NAMALWA (cell line): Measurements from ENCODE around the gene USP13.
A peak's percentile ranks its signal among the peaks of the same experiment; 100 is the strongest.
"Not testable (repeated sequence)": the region's sequence is repeated elsewhere in the genome, so short reads cannot be mapped to it uniquely, and the experiment has no call there.

ENCODE experiments used
- DNase-seq: peaks from one replicate; pipeline ENCODE4 v3.0.0-alpha.2; 2015; ENCODE audit warnings: low spot score

The USP13 gene

GRCh38 chr3:179652447-179653095, at the start of gene USP13:
TSS of gene USP13 (plus strand) at chr3:179653040. CDS start at chr3:179653226, 186 bp downstream.
- peak; percentile 93 for DNase-seq

DNA sequence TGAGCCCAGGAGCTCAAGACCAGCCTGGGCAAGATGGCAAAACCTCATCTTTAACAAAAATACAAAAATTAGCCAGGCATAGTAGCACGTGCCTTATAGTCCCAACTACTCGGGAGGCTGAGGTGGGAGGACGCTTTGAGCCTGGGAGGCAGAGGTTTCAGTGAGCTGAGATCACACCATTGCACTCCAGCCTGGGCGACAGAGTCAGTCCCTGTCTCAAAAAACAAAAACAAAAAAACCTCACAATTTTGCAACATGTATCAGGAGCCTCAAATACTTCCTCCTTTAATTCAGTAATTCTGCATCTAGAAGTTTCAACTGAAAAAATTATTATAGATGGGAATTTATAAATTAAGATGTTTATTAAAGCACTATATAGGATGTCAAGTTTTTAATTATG, 49.5 kb upstream of the USP13 start:
- DNase-seq, result no peak

GRCh38 chr3:179603831-179604230, 49.0 kb upstream of the USP13 start:
- DNase-seq, result no peak

DNA sequence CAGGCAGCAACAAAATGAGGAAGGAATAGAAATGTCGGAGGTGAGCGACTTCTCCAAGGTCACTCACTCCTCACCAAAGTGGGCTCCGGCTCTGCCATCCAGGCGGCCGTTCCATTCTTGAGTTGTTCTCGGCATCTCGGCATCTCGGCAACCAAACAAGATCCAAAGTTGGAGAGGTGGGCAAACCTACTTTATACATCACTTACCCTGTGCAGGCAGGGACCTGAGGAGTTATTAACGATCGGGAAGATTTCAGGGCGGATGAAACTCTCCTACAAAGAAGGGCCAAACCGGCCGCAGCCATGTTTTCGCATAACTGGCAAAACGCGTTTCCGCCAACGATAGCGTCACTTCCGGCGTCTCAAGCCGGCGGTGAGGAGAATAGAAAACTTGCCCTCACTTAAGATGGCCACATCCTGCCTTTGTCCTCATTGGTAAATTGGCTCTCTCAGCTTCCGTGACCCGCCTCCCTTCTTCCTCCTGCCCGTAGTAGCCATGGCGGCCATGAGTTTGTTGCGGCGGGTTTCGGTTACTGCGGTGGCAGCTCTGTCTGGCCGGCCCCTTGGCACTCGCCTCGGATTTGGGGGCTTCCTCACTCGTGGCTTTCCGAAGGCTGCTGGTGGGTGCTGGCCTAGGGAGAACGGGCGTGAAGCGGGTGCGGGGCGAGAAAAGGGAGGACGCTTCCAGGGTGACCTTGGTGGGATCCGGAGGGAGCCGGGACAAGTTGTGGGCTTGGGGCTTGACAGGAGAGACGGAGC, 48.3 kb upstream of the USP13 start, which contains the start of the genes MRPL47 and NDUFB5:
Gene MRPL47 (minus strand): TSS at position 318 of the 758 bp plus-strand sequence. CDS start 14 bp downstream, at position 304.
Gene NDUFB5 (plus strand): TSS at position 474 of the 758 bp plus-strand sequence. CDS start 22 bp downstream, at position 496.
- DNase-seq, result peak; percentile 99

GRCh38 chr3:179606534-179607085, 46.2 kb upstream of the USP13 start:
- peak; percentile 52 for DNase-seq

DNA sequence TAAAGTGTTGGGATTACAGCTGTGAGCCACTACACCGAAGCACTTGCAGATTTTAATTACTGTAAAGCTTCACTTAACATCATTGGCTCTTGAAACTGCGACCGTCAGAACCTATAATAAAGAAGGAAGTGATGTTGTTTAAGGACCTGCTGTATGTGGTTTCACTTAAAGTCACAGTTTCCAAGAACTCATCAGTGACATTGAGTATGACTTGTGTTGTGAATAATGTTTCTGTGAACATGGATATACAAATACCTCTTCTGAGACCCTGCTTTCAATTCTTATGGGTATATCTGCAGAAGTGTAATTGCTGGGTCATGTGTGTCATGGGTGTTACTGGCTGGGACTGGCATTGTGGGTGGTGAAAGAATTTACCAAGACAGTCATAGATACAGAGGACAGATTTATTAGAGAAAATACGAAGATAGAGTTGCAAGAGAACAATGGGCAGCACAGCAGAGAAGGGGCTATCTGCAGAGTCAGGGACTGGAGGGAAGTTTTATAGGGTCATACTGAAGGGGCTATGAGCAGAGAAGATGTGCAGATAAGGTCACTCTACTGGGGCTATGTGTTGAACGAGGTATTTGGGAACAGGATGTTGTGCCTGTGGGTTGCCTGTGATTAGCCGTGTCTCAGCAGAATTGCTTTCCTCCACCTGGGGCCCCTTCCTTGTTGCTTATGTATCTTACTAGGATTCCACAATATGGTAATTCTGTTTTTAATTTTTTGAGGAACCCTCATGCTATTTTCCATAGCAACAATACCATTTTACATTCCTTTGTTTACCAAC, 43.7 kb upstream of the USP13 start:
- DNase-seq, result peak; percentile 56

GRCh38 chr3:179610066-179610465, 42.8 kb upstream of the USP13 start:
- DNase-seq, result no peak

DNA sequence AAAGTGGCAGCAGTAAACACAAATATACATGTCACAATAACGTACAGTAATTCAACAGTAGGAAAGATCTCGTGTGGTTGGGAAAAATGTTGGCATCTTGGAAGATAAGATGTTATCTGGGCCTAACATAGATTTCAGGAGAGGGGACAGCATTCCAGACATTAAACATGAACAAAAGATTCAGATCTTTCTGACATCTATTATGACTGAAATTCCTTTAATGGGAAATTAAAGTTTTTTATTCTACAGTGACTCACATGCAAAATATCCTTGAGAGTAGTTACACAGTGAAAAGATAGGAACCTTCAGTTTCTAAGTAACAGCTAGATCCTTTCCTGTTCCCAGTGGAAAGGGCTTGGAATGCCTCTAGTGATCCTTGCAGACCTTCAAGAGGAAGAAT, 39.0 kb upstream of the USP13 start:
- no peak for DNase-seq

DNA sequence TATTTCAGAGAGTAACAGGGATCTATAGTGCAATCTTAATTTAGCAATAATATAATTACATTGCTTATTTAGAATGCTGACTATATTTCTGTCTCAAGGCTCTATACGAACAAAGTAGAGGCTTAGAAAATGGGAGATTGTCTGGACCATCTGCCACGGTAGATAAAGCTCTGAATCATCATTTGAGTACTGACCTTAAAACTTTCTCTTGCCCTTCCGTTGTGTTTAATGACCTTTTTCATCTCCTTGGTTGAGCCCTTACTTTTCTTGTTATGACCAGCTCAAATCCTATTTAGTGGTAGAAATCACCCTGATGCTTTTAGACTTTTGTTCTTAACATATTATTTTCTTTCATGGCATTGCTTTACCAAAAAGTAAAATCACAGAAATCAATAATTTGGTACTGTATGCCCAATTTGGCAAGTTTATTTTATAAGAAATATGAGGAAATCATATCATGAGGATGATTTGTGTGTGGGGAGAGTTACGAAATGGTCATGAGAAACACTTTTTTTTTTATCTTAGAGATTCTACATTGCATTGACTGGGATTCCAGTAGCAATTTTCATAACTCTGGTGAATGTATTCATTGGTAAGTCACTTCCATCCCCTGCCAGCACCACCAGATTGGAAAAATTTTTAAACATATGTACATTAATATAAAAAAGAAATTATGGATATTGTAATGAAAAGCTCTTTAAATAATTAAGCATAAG, 37.2 kb upstream of the USP13 start:
- DNase-seq, result no peak

- DNase-seq, result no peak
These were observed 30.8 kb upstream of the USP13 start for GRCh38 chr3:179622023-179622422.

DNA sequence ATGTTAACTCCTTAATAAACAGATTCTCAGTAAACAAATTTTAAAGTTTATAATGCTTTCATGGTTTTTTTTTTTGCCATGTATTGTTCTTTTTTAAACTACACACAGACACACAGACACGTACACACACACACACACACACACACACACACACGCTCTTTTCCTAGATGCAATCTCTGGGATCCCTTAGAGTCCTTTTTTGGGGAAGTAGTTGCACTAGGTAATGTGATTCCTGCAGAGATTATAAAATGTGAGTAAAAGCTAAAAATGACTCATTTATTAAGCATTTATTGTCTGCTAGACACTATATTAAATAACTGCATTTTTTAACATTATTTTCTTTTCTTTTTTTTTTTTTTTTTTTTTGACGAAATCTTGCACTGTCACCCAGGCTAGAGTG, 28.4 kb upstream of the USP13 start:
- DNase-seq, result no peak

DNA sequence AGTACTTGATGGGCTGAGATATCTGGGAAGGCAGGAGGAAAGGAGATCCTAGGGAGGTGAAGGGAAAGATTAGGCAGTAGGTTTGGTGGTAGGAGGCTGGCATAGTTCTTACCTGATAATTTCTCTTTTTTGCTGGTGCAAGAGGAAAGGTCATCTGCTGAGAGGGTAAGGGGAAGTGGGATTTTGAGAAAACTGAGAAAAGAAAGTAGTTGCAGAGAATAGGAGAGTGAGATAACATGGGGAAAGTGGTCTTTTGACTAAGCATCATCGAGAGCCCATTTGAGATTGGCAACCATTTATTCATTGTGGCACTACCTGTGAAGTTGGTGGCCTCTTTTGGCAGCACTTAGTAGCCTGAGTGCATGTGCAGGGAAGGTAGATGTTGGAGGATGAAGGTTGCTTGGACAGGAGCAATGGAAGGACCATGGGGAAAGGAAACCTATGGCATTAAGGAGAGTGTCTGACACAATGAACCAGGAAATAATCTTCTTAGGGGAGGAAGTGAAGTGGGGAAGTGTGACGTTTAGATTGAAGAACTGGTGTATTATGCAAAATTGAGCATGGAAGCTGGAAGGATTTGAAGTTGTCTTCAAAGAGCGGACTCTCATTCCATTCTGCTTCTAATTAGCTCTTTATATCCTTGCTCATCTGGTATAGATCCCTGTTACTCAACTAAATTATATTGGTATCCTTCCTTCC, 21.9 kb upstream of the USP13 start:
- DNase-seq, result no peak

DNA sequence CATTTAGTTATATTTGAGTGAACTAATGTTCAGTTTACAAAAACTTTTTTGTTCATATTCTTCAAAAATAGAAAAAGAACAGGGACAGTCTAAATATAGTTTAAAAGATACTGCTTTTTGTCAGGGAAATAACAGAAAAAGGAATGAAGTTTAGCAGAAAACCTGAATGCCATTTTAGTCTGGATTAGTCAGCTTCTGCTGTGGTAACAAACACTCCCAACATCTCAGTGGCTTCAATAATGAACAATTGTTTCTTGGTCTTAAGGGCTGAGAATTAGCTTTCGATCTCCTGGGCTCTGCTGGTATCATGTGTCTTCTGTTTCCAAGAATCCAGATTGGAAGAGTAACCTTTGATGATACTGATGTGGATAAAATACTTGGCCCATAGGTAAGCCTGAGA, 12.4 kb upstream of the USP13 start:
- DNase-seq, result no peak

GRCh38 chr3:179642871-179643270, 10.0 kb upstream of the USP13 start:
- no peak for DNase-seq

DNA sequence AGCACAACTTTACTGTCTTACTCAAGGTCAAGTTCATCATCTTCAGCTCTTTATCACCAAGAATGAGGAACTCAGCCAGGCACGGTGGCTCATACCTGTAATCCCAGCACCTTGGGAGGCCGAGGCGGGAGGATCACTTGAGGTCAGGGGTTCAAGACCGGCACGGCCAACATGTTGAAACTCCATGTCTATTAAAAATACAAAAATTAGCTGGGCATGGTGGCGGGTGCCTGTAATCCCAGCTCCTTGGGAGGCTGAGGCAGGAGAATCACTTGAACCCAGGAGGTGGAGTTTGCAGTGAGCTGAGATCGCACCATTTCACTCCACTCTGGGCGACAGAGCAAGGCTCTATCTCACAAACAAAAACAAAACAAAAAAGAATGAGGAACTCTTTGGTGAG, 9.0 kb upstream of the USP13 start:
- DNase-seq, result not testable (repeated sequence)

DNA sequence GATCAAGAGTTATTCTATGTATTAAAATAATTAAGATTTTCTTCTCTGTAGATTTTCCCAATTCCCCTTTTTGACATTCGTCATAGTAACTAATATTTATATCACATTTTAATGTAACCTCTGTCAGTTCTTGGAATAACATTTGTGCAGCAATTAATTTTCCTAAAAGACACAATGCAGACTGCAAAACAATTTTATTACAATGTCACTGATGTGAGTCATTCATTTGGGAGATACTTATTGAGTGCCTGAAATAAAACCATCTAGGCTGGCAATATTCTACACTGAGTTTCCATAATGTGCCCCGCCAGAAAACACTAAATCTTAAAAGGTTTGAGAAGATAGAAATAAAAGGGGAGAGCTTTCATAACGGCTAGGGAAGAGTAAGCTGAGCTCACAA, 6.7 kb upstream of the USP13 start:
- DNase-seq, result no peak

GRCh38 chr3:179651687-179652446, 973 bp upstream of the USP13 start:
- DNase-seq, result no peak

DNA sequence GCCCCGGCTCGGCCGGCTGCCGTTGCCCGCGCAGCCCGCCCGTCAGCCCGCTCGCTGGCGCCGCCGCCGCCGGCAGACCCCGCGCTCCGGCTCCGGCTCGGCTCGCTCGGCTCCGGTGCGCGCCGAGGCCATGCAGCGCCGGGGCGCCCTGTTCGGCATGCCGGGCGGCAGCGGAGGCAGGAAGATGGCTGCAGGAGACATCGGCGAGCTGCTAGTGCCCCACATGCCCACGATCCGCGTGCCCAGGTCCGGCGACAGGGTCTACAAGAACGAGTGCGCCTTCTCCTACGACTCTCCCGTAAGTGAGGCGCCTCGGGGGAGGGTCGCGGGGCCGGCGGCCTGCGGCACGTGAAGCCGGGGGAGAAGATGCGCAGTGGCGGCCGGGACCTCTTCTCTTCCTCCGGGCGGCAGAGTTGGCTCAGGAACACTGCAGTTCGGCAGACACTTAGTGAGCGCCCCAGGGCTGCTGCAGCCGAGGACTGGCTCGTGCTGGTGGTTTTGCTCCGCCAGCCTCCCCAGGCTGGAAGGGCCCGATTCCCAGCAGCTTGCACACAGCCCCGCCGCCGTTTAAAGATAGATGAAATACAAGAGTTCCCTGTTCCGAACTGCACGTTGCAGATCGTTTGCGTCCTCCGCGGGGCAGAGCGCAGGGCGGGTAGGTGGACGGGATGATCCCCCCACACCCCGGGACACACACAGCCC, 407 bp downstream of the USP13 start:
- peak; percentile 85 for DNase-seq

- no peak for DNase-seq
These were observed 2.4 kb downstream of the USP13 start for GRCh38 chr3:179655236-179655635.

DNA sequence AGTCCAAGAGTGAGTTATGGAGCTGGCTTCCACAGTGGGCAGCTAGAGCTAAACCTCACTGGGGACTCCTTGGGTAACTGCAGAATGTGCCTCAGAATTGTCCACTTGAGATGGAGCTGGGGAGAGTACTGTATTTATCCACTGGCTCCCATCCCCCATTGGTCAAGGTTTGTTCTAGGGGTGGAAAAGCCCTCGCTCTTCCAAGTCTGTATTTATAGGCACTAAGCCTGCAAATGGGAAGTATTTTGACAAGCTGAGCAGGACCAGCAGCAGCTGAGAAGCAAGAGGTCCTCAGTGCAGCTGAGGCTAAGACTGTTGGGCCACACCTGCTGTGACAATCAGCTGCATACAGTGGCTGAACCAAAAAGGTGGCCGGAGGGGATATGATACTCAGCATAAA, 5.8 kb downstream of the USP13 start:
- no peak for DNase-seq
